ENCODE data around the gene NMNAT3.

- no peak for TF ChIP-seq EZH2 (IDR thresholded peaks at IDR 0.05; ENCODE audit: insufficient read depth, poor library complexity, severe bottlenecking)
- TF ChIP-seq EZH2phosphoT487 (IDR thresholded peaks at IDR 0.05; ENCODE audit: insufficient read depth, low read depth) = no peak
These were observed 152.7 kb downstream of the NMNAT3 start for GRCh38 chr3:139524841-139525636.
